GM19395 (cell line): ENCODE data around the gene FHIP1A.
"Not testable (repeated sequence)": the region's sequence is repeated elsewhere in the genome, so short reads cannot be mapped to it uniquely, and the experiment has no call there.

Source experiments
- ATAC-seq: cut with Tn5 transposase; IDR thresholded peaks from one replicate; pipeline ENCODE4 v1.9.1; 2021; ENCODE audit warnings: mild to moderate bottlenecking, moderate library complexity; ENCODE audit not compliant: unreplicated experiment

The FHIP1A gene

DNA sequence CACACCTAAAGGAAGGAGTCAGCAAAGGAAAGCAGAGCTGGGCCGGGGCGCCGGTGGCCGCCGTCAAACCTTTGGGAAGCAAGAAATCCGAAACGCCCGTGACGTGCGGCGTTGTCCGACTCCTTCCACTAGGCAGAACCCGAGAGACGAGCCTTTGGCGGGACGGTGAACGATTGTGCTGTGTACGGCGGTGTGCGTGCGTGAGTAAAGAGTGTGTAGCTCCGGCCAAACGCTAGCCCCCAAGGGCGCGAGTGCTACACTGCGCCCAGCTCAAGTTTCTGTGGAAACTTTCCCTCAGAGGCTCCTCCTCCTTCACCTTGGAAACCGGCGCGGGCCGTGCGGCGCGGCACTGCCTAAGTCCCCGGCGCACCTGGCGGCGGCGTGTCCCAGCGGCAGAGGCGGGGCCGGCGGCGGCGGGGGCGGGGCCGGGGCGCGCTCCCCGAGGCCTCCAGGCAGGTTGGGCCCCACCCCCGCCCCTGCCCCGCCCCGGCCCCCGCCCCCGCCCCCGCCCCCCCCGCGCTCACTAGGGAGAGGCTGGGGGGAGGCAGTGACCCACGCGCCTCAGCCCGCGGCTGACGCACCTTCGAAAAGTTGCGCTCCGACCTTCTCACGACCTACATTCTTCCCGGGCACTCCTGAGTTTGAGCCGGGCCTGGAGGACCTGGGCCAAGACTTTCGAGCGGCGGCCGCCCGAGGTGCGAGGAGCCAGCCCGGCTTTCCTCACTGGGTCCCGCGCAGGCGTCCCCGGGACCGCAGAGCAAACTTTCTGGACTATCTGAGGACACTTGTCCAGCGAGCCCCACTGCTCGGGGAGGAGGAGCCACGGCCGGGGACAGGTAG is at the start of gene FHIP1A:
TSS of gene FHIP1A (plus strand) at position 547 of the 840 bp plus-strand sequence. CDS start 157,084 bp downstream, outside the sequence.
- ATAC-seq = peak; percentile 80

DNA sequence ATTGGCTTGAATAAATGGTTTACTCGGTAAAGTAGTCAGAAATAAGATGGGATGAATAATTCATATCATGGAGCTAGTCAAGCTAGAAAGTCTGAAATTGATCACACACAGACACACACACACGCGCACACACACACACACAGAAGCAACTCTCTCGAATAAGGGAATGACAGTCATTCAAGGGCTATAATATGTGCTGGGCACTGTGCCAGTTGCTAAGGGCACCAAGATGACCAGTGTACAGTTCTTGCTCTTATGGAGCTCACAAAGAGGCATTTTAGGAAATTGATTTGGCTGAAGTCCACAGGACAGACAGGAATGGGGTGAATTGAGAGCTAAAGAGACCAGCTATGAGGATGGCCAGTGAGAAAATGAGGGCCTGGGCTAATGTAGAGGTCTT is 49.4 kb upstream of the FHIP1A start:
- no peak for ATAC-seq

DNA sequence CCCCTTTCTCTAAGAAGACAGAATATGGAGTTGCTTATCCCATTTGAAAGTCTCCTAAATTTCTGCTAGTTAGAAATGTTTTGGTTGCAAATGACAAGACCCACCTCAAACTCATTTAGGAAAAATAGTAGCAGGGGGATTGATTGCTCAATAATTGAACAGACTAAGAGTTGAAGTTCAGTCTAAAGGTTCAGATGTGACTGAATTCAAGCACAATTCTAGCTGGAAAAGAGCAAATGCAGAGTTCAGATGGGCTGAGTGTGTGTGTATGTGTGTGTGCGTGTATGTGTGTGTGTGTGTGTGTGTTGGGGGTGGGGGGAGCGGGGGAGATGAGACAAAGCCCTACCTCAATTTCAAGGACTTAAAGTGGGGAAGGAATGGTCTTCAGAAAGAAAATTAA is 47.9 kb upstream of the FHIP1A start:
- ATAC-seq = no peak

DNA sequence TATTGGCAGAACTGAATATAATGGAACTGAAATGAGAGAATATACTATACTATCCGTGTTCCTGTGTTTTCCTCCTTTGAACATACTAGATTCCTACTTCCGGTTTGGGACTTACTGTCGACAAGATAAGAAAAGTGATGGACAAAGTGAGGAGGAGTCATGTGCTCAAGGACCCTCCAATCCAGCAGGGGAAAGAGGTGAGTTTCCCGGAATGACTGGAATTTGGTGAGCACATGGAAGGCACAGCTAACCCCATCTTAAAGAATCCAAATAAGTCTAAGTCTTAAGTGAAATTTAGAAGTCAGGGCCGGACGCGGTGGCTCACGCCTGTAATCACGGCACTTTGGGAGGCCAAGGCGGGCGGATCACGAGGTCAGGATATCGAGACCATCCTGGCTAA is 47.0 kb upstream of the FHIP1A start:
- ATAC-seq = no peak

DNA sequence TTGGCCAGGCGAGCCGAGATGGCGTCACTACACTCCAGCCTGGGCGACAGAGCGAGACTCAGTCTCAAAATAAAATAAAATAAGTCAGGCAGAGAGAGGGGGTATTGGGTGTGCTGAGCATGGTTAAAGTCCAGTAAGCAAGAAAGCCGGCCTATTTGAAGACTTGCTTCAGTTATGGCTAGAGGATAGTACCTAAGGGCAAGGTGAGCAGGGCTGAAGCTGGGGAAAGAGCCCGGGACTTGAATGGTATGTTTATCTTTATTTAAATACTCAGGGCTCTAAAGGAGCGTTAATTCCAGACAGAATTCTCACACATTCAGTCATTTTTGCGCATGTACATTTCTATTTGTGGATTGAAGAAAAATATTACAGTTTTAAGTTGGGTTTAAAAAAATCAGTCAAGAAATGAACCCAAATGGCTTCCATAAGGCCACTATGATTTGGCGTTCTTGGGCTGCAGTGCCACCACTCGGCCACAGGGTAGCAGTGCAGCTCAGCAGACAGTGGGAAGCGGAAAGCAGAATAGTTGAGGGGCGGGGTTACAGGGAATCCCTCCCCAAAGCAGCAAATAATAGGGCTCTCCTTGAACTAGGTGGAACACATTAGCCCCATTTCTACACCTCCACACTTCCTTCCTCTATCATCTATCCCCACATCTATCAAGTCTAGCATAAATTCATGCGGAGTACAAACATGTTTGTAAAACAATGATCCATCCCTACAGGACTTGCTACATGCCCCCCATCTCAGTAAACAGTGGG is 46.4 kb upstream of the FHIP1A start:
- peak; percentile 96 for ATAC-seq

DNA sequence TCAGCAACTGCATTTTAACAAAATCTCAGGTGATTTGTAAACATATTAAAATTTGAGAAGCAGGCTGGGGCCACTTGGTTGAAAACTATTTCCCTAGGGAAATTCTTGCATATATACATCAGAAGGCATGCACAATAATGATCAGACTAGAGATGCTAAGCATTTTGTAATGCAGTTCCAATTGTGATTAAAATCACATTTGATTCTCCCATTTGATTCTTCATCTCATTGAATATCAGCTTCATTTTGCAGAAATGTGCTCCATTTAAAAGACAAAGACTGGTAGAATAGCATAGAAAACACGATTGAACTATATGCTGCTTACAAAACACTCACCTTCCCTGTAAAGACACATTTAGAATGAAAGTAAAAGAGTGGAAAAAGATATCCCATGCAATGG is 32.4 kb upstream of the FHIP1A start:
- no peak for ATAC-seq

DNA sequence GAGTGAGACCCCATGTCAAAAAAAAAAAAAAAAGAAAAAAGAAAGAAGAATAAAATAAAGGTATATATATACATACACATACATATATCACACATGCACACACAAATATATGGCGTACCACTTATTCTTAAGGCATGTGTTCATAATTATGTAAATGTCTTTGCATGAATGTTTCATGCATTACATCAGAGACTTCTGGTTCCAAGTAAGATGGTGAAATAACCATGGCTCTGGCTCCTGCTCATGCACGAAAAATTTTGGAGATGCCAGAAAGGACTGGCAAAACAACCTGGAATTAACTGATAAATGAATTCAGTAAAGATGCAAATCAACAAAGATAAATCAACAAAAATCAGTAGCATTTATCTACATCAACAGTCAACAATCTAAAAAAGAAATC is 19.7 kb upstream of the FHIP1A start:
- no peak for ATAC-seq

DNA sequence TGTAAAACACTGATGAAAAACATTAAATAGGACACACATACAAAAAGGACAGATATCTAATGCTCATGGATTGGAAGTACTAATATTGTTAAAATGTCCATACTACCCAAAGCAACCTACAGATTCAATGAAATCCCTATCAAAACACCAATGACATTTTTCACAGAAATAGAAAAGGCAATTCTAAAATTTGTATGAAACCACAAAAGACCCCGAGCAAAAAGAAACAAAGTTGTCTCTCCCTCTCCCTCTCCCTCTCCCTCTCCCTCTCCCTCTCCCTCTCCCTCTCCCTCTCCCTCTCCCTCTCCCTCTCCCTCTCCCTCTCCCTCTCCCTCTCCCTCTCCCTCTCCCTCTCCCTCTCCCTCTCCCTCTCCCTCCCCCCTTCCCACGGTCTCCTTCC is 19.2 kb upstream of the FHIP1A start:
- ATAC-seq = not testable (repeated sequence)

DNA sequence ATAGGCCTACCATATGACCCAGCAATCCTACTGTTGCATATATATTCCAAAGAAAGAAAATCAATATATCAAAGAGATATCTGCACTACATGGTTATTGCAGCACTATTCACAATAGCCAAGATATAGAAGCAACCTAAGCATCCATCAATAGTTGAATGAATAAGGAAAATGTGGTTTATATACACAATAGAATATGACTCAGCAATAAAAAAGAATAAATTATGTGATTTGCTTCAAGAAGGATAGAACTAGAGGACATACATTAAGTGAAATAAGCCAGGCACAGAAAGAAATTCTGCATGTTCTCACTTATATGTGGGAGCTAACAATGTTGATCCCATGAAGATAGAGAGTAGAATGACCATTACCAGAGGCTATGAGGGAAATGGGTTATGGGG is 13.1 kb upstream of the FHIP1A start:
- no peak for ATAC-seq

DNA sequence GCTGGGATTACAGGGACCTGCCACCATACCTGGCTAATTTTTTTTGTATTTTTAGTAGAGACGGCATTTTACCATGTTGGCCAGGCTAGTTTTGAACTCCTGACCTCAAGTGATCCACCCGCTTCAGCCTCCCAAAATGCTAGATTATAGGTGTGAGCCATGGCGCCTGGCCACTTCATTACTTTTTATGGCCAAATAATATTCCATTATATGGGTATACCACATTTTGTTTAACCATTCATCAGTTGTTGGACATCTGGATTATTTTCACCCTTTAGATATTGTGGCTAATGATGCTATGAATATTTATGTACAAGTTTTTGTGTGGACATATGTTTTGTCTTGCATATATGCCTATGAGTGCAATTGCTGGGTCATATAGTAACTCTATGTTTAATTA is 8.6 kb upstream of the FHIP1A start:
- ATAC-seq = no peak

DNA sequence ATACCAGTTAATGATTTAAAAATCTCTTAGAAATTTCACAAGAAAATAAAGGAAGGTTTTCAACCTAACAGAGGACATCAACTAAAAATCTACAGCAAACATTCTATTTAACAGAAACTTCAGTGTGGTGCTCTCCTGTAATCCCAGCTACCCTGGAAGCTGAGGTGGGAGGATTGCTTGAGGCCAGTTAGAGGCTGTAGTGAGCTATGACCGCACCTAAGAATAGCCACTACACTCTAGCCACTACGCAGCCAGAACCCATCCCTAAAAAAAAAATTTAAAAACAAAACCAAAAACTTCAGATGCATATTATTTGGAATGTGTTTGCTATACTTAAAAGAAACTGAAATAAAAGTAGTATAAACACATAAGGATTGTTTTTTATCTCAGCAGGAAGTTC is 7.2 kb upstream of the FHIP1A start:
- ATAC-seq = no peak

DNA sequence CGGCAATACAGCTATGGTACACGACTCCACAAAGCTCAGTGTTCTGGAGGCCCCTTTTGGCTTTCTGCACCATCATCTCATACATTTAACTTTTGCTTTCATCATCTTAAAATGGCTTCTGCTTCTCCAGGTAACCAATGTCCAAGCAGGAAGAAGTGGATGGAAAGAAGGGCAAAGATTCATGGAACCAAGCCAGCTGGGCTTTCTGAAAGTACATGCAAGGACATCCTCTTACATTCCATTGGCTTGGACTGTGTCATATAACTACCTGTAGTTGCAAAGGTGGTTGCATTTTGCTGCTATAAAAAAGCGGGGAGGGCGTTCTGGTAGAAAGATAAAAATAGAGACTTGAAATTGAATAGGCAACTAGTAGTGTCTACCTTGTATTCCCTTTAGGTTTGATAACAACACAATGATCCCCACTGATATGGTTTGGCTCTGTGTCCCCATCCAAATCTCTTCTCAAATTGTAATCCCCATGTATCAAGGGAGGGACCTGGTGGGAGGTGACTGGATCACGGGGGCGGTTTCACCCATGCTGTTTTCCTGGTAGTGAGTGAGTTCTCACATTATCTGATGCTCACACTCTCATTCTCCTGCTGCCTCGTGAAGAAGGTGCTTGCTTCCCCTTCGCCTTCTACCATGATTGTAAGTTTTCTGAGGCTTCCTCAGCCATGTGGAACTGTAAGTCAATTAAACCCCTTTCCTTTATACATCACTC is 6.7 kb upstream of the FHIP1A start:
- no peak for ATAC-seq

DNA sequence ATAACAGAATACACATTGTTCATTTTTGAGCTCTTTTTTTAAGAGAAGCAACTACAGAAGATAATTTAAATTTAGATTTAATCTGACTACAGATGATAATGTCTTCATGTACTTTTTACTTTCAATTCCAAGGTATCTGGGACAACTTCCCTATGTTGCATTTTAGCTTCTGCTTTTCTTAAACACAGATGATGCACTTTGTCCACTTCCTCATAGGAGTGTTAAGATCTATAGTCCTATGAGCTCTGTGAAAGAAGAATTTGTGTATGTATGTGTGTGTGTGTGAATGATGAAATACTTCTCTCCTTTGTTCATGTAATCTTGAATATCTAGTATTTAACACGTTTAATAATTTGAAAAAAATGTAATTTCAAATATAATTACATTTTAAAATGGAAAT is 5.3 kb upstream of the FHIP1A start:
- no peak for ATAC-seq

DNA sequence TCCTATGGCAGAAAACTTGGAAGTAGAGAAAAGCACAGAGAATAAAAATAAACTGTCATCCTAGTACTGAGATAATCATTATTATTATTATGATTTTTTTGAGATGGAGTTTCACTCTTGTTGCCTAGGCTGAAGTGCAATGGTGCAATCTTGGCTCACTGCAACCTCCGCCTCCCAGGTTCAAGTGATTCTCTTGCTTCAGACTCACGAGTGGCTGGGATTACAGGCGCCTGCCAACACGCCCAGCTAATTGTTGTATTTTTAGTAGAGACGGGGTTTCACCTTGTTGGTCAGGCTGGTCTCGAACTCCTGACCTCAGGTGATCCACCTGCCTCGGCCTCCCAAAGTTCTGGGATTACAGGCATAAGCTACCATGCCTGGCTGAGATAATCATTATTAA is 4.2 kb upstream of the FHIP1A start:
- ATAC-seq = not testable (repeated sequence)

DNA sequence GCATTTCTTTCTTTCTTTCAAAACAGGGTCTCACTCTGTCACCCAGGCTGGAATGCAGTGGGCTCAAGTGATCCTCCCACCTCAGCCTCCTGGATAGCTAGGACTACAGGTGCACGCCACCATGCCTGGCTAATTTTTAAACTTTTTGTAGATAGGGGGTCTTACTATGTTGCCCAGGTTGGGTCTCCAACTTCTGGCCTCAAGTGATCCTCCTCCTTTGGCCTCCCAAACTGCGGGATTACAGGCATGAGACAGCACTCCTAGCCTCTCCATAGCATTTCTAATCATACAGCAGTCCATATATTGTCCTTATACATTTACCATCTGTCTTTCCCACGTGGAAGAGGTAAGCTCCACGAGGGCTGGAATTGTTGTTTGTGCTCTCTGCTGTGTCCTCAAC is 2.0 kb upstream of the FHIP1A start:
- no peak for ATAC-seq

DNA sequence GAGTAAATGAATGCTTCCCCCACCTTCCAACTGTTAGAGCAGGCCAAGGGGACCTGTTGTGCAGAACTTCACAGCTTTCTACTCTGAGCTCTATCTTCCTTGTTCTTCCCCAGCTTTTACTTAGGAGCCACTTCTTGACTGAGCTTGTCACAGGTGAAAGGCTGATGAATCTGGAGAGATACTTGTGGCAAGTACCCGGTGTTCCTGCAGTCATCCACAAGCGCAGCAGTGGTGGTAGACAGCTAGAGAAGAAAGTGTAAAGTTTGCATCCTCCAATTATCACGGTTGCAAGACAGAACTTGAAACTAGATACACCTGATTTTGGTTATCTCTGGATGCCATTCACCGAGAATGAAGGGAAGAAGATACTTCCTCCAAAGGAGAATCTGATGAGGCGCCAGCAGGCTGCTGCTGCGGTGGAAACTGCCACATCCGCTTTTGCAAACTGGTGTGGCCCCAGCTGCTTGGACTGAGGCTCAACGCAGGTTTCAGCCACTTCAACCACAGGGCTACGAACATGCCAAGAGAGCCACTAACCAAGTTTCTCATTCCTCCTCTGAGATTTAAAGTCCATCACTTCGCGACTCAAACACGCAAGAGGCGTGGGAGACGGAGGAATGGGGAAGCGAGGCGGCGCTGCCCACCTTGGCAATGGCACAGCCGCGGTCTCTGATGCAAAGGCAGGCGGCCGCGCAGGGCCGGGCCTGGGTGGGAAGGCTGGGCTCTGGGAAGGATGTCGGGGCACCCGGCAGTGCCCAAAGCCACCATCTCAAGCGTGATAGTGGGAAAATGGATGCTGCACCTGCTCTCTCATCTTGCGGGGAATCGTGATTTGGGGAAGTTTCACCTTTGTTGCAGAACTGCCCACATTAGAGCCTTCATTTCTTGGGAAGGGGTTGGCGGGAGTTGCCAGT is 1.3 kb upstream of the FHIP1A start:
- ATAC-seq = peak; percentile 83

DNA sequence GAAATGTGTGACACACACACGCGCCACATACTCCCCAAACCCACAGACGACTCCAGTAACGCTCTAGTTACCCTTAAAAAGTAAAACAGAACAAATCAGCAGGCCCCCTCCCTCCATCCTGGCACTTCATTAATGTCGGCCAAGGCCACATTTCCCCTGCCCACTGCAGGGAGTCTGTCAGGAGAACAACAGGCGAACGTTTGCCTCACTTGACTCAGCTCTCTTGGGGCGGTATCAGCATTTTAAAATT is 671 bp upstream of the FHIP1A start:
- no peak for ATAC-seq

DNA sequence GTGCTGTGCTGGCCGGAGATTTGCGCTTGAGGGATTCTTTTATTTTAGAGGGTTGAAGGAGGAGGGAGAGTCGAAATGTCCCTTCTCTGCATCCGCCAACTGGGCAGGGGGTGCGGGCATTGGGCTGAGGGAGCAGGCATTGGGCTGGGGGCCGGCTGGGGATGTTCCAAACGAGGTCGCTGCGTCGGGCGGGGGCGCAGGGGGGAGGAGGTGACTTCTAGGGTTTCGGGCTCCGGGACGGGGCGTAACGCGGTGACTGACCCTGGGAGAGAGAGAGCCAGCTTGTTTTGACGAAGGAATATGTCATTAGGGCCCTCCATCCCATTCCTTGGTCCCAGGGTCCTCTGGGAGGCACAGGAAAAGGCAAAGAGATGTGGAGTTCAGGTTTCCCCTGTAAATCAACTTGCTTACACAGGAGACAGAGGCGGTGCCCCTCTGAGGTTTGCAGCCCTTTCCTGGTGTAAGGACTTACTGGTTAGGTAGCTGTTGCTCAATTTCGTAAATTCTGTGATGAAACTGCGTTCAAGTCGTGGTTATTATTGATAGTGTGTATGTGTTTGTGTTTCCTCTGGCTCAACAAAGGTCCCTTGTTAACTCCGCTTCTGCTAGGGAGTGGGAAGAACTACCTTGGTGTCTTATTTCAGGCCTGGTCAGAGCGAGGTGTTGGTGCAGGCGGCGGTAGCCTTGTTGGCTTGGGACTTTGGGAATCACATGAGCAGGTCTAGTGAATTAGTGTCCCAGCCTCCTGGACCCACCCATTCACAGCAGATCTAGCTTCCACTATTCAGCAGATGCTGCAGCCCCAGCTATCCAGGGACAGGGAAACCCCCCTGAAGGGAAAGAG is 716 bp downstream of the FHIP1A start:
- ATAC-seq = no peak

DNA sequence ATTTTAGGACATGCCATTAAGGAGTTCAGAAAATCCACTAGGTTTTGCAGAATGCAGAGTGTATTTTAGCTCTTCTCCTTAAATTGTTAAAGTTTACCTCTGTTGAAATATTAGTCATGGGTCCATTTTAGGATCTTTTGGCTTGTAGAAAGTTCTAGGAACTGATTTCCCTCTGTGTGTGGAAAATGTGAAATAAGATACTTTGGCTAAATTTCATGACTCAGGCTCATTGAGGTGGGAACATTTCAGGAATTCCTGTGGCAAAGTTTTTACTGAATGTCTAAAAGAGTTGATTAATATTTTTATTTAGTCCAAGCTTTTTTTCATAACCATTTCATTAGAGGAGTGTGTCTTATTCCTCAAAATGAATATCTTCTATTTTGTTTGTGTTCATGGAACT is 7.0 kb downstream of the FHIP1A start:
- no peak for ATAC-seq

DNA sequence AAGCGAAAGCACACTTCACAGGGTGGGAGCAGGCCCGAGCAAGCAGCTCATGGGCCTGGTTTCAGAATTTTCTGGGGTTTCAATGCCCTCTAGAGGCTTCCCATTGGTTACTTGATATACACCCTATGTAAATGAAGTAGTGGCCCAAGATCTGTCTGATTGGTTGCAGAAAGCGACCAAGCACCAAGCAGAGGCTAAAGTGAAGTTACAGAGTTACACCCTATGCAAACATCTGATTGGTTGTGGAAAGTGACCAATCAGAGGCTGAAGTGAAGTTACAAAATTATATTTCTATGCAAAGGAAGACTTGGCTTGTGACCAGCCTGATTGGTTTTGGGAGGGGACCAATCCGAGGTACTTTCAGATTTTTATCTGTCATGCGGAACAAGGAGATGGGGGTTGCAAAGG is 8.2 kb downstream of the FHIP1A start:
- ATAC-seq = no peak
